Fibroblast of lung (primary cell): ENCODE data around the gene EXOSC5.

Source experiments
- CTCF ChIP-seq, 2 donors: IDR thresholded peaks in 1 of 2; conservative IDR thresholded peaks in 1 of 2; 1 replicate in 1 of 2; 2 replicates in 1 of 2; pipeline ENCODE4 v1.5.1; 2011 to 2012; ENCODE audit warnings: low read length in 2 of 2, control low read depth in 1 of 2, inconsistent platforms in 1 of 2, low read depth in 1 of 2, mild to moderate bottlenecking in 1 of 2
- EZH2 ChIP-seq: IDR thresholded peaks from 2 replicates; pipeline ENCODE4 v1.5.1; 2012; ENCODE audit warnings: low read length, control low read depth, mild to moderate bottlenecking; ENCODE audit errors: missing control alignments

GRCh38 chr19:41376241-41376997 is 20.7 kb downstream of the EXOSC5 start, which contains the start of gene TMEM91:
- no peak for TF ChIP-seq CTCF (conservative IDR thresholded peaks at IDR 0.05 in 1 of 2, IDR thresholded peaks at IDR 0.05 in 1 of 2; ENCODE audit: low read depth in 1 of 2, low read length in 2 of 2)
- no peak for TF ChIP-seq EZH2
